HG02623 (cell line): ENCODE measurements around the gene ABCC2.
"Not testable (repeated sequence)": the region's sequence is repeated elsewhere in the genome, so short reads cannot be mapped to it uniquely, and the experiment has no call there.

ENCODE experiments used
- ATAC-seq: cut with Tn5 transposase; IDR thresholded peaks from one replicate; pipeline ENCODE4 v1.9.1; 2021; ENCODE audit warnings: moderate library complexity; ENCODE audit not compliant: unreplicated experiment

ABCC2 gene

DNA sequence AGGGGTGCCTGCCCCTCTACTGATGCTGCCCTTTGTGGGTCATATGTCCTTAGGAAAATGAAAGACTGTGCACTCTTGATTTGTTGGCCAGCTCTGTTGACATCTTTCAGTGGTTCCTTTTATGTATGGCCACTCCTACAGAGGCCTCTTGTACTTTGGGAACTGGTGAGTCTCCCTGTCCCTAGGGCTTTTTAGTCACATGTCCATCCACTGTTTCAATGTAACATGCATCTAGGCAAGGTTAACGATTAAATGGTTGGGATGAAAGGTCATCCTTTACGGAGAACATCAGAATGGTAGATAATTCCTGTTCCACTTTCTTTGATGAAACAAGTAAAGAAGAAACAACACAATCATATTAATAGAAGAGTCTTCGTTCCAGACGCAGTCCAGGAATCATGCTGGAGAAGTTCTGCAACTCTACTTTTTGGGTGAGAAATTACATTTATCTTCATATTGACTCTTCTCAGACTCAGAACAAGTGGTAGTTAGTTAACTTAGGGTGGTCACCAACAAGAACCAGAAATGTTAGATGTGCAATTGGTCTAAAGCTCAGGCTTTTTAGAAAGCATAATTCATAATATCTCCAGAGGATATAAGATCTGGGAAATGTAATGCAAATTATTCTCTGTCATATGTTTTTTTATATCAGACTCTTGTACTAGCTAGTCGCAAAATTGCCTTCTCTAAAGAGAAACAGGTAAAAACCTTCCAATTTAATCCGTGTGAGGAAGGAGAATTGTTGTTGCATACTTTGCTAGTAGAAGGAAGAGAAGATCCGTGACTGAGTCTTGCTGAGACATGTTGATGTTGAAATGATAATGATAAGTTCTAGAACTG, at the start of gene ABCC2:
ABCC2 (plus strand) TSS at position 194 of the 840 bp plus-strand sequence; CDS start at position 399, 205 bp downstream.
- no peak for ATAC-seq

DNA sequence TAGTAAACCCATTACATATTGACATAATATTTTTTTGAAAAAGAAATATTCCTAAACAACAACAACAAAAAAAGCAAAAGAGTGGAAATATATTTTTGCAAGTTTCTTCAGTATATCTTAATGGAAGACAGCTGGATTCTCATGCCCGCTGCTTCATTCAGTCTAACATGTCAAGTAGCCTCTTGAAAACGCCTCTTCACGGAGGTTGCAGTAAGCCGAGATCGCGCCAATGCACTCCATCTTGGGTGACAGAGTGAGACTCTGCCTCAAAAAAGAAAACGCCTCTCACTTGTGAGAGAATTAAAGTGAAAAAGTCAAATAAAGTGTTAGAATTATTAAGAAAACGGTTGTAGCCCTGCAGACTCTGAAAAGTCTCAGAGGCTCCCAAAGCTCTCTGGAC, 49.1 kb upstream of the ABCC2 start:
- no peak for ATAC-seq

DNA sequence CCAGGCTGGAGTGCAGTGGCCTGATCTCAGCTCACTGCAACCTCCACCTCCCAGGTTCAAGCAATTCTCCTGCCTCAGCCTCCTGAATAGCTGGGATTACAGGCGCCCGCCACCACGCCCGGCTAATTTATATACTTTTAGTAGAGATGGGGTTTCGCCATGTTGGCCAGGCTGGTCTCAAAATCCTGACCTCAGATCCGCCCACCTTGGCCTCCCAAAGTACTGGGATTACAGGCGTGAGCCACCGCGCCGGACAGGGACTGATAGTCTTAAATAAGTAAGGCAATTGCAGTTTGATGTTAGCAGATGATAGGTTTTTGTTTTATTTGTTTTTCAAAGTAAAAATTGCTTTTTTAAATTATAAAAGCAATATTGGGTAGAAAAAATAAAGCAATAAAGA, 48.3 kb upstream of the ABCC2 start:
- ATAC-seq: not testable (repeated sequence)

DNA sequence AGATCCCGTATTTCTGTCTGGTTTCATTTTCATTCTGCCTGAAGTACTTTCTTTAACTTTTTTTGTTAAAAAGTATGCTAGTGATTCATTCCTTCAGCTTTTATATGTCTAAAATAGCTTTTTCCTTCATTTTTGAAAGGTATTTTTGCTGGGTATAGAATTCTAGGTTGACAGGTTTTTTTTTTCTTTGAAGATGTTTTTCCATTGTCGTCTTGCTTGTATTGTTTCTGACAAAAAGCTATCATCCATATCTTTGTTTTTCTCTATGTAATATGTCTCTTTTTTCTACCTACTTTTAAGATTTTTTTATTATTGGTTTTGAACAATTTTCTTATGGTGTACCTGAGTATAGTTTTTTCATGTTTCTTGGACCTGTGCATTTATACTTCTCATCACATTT, 42.2 kb upstream of the ABCC2 start:
- no peak for ATAC-seq

DNA sequence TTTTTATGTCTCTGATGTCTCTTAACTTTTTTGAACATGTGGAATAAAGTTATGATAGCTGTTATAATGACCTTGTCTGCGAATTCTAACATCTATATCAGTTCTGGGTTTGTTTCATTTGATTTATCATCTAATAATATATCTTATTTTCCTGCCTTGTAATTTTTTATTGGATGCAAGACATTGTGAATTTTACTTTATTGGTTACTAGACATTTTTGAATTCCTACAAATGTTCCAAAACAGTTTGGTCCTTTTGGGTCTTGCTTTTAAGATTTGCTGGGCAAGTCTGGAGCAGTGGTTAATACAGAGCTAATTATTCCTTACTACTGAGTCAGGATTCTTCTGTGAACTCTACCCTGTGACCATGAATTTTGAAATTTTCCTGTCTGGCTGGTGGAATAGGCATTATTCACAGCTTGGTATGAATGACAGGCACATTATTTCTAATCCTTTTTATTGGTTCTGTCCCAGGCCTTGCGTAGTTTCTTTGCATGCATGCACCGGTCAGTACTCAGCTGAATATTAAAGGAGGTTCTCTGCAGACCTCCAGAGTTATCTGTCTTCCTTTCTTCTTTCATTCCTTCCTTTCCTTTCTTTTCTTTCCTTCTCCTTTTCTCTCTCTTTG, 41.4 kb upstream of the ABCC2 start:
- ATAC-seq: no peak

DNA sequence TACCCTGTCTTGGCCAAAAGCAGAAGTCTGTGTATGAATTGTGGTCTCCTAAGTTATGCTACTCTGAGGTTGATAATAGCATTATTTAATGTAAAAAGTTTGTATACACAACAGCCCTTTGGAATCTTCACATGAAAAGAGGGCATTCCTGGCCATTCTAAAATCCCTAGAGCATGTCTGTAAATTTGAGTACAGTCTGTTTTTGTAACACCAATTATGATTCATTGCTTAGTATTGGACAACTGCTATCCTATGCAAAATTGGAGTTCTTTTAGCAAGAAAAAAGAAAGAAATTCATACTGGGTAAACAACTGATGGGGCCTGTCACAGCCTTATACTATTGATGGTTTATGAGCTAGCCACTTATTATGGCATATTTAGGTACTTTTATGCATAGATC, 40.2 kb upstream of the ABCC2 start:
- ATAC-seq: no peak

DNA sequence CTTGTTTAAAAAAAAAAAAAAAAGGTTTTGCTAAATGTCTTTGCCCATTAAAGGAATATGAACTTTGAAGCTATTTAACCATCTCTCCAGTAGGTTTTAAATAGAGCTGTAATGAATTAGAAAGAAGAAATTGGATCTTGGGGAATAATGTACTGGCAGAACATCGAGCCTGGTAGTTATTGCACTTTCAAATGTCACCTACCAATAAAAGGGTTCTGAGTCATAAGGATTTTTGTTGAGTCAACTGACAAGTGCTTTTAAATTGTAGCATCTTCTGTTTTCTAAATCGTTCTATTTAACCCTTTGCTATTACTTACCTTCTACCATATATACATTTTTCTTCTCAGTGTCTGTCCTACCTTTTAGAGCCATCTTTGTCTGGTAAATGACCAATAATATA, 39.7 kb upstream of the ABCC2 start:
- no peak for ATAC-seq

DNA sequence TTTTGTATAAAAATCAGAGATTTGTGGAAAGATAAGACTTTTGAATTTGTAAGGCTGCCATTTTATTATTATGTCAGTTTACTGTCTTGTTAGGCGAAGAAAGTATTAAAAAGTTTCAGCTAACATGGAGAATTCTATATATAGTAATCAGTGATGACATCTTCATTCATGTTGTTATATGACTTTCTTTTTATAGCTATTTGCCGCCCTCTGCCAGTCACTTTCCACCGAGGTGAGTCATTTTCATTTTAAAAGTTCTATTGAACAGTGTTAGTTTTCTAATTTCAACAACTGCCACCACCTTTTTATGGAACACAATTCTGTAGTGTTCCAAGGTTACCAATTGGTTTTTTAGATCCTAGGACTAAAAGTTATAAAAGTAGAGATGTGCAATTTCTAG, 38.6 kb upstream of the ABCC2 start:
- ATAC-seq: no peak

DNA sequence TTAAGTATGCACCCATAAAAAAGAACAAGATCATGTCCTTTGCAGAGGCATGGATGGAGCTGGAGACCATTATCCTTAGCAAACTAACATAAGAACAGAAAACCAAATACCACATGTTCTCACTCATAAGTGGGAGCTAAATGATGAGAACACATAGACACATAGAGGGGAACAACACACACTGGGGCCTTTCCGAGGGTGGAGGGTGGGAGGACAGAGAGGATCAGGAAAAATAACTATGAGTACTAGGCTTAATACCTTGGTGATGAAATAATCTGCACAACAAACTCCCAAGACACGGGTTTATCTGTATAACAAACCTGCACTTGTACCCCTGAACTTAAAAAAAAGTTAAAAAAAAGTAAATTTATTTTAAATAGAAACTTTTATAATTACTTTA, 36.3 kb upstream of the ABCC2 start:
- ATAC-seq: not testable (repeated sequence)

DNA sequence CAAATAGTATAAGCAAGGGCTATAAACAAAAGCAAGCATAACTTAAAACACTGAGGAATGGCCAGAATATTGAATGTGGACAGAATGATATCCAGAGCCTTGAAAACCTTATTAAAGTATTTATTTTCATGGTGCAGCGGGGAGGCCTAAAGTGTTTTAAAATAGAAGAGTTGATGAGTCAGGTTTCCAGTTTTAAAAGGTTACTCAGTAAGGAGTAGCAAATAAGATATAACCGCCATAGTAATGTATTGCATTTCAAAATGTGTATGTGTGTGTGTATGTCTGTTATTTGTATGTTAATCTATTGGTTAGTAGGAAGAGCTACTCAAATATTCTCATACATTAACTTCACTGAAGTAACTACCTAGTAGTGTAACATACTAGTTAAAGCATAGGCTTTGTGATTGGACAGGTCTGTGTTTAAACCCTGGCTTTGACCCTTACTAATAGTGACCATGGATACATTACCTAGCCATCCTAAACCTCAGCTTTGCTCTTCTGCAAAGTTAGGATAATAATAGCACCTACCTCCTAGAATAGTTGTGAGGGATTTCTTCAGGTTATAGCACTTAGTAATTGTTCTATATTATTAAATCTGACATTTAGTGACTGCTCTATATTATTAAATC, 33.5 kb upstream of the ABCC2 start:
- ATAC-seq: no peak

DNA sequence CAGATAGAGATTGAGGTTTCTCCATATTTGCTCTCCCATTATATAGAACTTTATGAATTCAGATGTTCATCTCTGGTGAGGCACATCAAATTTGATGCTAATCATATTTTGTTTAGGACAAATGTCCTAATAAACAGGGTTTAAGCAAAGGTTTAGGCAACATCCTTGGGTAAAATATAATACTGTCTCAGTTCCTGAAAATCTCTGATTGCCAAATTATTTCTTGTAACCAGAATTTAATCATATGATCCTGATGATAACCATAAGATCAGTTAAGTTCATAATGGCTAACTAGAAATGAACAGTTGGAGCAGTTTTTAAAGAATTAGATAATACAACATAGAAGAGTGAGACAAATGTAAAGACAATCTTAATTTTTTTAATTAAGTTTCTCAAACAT, 31.8 kb upstream of the ABCC2 start:
- ATAC-seq: no peak

DNA sequence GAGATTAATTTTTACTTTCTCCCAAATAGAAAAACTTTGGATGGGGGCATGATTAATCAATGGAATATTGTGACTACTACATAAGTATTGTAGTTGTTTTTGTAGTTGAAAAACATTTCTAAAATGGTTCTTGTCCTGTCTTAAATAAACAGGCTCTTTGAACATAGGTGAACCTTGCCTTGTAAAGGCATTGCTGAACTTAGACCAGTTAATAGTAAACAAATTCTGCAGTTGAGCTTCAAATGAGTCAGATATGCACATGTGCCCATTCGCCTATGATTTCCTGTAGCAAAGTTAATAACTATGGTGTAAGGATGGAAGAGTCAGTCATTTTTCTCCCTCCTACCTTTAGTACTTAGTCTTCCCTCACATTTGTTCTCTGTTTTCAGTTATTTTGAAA, 27.8 kb upstream of the ABCC2 start:
- no peak for ATAC-seq

DNA sequence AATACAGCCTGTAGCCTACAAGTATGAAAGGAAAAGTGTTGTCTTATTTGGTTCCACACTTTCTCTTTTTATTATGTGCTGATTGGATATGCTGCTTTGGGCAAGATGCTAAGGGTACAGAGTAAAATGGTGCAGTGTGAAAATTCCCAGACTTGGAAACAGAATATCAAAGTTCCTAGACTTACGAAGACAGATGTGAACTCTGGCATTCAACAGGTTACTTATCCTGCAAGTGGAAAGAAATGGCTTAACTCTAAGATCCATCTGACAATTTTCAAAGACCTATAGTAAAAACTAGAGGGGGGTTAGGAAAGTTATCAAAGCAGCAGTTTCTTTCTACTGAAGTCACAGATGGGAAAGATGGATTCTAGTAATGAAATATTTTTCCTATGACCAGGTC, 26.3 kb upstream of the ABCC2 start:
- ATAC-seq: no peak

DNA sequence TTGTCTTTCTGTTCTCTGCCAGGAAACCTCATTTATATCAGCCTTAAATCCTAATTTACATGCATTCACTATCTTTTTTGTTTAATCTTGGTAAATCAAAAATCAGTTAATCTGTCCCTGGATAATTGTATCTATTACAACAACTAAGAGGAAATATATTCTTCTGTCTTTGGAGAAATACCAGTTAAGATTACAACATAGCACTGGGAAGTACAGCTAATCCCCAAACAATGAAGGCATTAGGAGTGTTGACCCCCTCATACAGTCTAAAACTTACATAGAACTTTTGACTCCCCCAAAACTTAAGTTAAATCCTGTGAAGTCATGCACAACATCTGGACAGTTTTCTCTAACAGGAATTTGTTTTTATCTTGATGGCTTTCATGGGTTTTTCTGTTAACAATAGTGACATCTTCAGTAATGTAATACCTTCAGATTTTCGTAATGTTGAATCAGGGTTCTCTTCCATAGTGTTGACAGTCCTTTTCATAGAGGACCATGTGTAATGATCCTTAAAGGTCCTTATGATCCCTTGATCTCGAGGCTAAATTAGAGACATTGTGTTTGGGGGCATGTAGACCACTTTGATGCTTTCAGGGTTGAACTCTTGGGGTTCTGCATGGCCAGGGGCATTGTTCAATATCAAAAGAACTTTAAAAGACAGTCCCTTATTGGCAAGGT, 24.1 kb upstream of the ABCC2 start:
- ATAC-seq: no peak

DNA sequence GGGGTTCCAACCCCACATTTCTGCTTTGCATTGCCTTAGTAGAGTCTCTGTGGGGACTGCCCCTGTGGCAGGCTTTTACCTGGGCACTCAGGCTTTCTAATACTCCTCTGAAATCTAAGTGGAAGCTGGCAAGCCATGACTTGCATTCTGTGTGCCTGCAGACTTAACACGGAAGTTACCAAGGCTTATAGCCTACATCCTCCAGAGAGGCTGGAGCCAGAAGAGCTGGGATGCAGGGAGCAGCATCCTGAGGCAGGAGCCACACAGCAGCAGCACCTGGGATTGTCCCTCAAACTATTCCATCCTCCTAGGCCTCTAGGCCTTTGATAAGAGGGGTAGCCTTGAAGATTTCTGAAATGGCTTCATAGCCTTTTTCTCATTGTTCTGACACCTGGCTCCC, 22.1 kb upstream of the ABCC2 start:
- ATAC-seq: no peak

DNA sequence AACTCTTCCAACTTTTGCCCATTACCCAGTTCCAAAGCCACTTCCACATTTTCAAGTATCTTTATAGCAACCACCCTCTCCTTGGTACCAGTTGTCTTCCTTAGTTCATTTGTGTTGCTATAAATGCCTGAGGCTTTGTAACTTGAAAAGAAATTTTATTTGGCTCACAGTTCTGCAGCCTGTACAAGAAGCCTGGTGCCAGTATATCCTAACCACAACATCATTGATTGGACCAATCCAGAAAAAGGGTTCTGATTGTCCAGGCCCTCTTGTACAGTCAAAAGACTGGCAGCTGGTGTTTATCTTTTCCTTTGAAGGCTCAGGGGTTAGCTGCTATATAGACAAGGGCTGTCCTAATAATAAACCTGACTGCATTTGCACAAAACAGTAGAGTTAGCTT, 21.1 kb upstream of the ABCC2 start:
- ATAC-seq: no peak

DNA sequence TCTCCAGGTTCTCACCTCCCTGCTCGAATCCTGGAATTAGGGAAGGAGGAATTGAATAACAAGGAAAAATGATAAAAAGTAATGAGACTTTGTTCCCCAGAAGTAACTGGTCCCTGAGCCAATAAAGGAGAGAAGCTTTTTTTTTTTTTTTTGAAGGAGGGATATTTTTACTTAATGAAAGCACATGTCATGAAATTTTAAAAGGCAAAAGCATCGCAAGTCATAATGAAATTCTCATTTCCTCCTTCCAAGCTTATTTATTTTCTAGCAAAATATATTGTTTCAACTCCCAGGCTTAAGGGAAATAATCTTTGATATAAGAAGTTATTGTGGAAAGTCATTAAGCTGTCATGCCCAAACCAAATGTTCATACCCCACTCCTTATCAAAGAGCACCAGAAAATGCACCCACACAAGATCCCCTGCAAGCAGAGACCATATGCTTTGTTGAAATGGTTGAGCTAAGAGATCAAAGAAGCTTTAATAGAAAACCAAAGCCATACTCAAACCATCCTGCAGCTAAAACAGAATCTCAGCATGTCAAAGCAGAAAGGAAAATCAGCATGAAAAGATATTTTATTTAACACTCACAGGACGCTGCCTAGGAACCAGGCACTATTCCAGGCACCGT, 16.7 kb upstream of the ABCC2 start:
- no peak for ATAC-seq

DNA sequence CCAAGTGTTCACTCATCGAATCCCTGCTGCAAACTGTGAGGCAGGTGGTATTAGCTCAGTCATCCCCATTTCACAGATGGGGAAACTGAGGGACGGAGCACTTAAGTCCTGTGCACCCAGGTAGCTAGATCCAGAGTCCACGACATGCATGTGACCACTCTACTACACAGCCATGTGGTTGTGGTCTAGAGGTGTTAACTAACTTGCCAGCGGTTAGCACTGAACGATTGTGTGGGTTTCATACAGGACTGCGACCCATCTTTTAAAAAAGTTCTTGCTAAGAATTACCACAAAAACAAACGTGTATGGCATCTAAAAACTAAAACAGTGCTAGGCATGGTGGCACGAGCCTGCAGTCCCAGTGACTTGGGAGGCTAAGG, 16.1 kb upstream of the ABCC2 start:
- no peak for ATAC-seq

DNA sequence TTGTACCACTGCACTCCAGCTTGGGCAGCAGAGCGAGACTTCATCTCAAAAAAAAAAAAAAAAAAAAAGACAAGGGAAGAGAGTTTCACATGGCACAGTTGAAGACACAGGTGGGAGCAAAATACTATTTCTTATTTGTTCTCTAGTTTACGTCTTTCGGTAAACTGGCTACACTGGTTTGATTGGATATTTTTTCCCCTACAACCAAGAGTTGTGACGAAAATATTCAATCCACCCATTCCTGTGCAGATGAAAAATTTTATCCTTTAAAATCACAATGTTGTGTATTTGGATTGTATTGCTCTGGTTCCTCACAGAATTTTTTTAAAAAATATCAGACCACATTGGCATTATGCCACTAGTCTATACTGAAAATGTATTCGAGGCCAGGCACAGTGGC, 14.5 kb upstream of the ABCC2 start:
- ATAC-seq: no peak

DNA sequence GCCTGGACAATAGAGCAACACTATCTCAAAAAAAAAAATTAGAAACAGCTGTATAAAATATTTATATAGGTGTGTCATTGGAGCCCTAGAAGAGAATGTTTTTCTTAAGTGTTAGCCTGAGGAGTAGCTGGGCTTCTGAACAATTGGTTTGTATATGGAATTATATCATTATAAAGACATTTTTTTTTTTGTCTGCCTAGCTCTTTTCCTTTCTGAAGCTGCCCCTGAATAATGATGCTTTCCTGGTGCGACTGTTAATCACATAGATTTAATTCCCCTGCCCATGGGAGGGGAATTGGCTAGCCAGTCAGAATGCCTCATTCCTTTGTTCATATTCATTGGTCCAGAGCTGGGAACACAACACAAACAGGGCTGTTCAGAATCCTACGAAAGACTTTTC, 13.9 kb upstream of the ABCC2 start:
- no peak for ATAC-seq

DNA sequence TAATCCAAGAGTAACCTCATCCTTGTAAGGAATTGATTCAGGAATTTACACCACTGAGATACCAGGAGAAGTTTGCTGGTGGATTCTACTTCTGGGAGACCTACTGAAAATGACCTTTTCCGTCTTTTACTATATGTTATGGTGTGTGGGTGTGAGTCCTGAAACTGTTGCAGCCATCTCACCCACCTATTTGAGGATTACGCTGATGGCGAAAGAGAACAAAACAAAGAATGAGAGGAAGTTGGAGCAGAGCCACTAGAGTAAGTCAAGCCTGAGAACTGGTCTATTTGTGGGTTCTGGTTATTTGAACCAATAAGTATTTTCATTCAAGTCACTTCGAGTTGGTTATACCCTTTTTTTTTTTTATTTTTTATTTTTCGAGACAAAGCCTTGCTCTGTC, 12.7 kb upstream of the ABCC2 start:
- no peak for ATAC-seq
